Measurements from ENCODE around the gene WNT6.

Gene WNT6

GRCh38 chr2:218878926-218879761 is 19.5 kb downstream of the WNT6 start:
- DNase-seq = no peak

DNA sequence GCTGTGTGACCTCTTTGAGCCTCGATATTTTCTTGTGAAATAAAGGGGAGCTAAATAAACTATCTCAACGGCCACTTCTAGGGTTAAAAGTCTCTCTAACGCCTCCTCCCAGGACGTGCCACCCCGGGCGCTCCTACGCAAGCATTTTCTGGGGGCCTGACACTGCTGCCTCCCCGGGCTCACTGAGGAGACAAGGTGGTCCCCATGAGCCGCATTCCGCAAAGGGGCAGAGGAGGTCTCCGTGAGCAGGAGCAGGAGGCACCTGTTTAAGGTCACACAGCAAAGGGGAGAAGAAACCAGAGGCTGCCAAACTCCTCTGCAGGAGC is 20.1 kb downstream of the WNT6 start:
- no peak for DNase-seq

DNA sequence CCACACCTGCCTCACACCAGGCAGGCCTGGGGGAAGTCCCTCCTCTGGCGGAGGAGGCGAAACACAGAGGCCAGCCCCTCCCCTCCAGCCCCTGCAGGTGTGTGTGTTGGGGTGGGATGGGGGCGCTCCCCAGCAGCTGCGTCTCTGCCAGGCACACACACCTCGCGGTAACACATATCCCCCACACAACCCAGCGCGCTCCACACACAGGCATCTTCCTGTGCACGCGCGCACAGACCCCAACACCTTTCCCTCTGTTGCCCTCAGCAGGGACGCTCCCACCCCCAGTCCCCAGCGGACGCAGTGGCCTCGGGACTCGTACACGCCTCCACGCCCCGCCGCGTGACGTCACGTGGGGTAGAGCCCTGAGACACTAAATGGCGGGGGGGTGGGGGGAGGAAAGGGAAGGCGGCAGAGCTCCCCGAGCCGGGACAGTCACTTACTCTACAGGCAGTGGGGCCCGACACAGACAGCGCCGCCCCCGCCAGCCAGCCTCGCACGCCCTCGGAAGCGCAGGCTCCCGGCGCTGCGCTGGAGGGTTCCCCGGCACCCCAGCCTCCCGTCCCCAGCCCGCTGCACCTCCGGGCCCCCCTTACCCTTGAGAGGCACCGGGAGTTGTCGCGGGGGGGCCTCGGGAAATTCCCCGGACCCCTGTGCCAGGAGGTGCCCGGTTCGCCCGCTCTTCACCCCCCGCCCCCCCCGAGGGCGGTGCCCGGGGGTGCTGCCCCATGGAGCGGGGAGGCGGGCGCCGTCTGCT is 20.7 kb downstream of the WNT6 start, which contains the start of gene WNT10A:
TSS of gene WNT10A (plus strand) at position 751 of the 757 bp plus-strand sequence. CDS start 144 bp downstream, outside the sequence.
- DNase-seq = no peak

DNA sequence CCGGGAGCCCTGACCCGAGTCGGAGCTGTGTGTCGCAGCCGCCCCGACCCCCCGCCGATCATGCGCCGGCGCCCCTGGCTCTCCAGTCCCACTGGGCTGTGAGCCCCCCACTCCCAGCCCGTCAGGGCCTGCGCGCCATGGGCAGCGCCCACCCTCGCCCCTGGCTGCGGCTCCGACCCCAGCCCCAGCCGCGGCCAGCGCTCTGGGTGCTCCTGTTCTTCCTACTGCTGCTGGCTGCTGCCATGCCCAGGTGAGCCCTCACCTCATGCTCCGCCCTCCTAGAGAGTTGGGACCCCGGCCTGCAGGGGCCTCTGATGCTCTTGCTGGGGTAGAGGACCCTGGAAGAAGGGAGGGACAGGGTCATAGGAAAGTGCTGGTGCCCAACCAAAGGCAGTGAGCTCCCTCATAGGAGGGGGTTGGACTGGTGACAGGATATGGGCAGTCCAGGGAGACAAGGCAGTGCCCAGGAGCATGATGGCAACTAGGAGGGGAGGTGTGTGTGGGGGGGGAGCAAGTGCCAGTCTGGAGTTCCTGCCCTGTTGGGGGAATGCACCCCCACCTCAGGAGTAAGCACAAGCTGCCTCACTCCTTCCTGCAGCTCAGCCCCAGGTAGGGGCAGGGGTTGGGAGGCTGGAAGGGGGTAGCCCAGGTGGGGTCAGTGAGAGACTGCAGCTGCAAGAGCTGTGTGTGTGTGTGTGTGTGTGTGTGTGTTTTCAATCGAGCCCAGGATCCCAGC is 21.4 kb downstream of the WNT6 start:
- DNase-seq = no peak

DNA sequence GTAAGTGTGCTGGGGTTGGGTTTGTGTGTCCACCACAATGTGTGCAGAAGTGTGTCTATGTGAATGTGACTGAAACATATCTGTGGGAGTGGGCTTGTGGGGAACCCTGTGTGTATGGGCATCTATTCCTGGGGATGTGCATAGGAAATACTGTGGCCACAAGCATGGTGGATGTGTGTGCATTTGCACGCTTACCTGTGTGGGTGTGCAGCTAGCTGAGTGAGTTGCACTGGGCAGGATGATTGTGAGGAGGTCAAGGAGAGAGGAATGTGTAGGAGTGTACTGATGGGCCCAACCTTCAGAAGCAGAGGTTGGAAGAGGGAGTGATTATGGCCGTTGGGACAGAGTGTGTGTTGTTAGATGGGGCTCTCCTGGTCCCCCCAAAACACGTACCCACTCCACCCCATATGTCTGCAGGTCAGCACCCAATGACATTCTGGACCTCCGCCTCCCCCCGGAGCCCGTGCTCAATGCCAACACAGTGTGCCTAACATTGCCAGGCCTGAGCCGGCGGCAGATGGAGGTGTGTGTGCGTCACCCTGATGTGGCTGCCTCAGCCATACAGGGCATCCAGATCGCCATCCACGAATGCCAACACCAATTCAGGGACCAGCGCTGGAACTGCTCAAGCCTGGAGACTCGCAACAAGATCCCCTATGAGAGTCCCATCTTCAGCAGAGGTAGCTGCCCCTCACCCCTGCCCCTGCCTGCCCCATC is 22.3 kb downstream of the WNT6 start:
- no peak for DNase-seq

GRCh38 chr2:218882461-218882816 is 22.8 kb downstream of the WNT6 start:
- no peak for DNase-seq

DNA sequence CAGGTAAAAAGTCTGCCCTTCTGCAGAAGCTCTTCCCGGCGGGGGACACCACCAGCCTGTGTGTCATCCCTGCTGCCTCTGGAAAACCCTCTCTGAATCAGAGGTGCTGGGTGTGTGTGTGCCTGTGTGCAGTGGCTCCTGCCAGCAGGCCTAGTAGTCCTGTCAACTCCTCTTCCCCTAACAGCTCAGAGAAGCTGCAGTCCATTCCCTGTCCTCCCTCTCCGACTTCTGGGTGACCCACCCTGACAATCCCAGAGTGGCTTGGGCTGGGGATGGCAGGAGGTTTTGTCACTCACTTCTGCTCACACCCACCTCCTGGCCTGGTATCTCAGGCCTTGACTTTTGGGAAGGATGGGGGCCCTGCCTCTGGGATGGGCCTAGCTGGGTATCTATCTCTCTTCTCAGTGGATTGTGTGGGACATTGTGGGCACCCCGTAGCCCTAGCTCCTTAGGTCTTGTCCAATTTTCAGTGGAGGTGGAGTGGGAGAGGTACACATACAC is 23.3 kb downstream of the WNT6 start:
- no peak for DNase-seq

DNA sequence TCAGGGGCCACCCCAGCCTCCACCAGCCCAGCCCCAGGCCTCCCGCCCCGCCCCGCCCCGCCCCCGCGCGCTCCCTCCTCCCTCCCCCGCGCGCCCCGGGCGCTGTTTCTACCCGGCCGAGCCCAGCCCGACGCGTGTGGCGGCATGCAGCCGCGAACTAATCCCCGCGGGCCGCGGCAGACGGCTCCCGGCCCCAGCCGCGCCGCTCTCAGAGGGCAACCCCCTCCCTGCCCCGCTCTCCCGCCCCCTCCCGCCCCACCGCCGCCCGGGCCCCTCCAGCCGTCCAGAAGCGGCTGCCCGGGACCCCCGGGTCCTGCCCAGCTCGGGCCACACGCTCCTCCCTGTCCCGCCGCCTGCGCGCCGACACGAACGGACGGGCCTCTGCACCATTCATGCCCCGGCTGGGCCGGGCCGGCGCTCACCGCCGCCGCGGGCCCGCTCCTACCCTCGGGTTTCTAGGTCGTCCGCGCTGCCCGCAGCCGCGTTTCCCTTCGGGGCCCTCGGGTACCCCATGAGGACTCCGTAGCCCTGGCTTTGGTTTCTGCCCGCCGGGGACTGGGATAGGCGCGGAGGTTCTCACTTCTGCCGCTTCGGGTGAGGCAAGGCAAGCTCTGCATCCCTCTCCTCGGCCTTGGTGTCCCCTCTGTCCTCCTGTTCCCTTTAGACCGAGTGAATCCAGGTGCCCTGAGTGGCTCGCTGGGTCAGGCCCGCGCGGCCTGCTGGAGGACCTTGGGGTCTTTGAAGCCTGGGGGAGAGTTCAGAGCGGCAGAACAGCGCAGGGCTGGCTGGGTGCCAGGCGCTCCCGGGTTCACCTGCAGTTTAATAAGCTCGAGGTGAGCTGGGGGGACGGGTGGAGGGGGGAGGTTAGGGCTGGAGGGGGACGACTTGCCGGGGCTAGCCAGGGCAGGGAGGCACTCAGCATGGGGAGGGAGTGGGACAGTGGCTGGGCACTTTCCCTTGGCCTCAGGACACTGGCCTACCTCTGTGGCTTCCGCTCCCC is 24.2 kb downstream of the WNT6 start:
- no peak for DNase-seq

DNA sequence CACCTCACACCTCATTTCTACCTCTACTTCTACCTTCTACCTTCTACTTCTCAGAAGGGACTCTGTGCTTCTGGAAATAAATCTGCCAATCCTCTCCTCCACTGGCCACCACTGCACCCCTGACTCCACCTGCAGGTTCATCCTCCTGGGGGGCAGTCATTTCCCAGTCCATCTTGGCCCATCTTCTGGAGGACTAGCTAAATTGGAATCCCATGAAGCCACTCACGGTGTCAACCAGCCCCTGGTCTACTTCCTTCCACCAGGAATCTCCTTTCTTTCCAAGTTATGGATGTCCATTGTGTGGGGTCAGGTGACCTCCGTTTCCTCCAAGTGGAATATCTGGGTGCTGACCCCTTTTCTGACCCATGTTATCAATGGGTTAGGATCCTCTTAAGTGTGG is 24.9 kb downstream of the WNT6 start:
- no peak for DNase-seq

GRCh38 chr2:218885981-218886947 is 26.7 kb downstream of the WNT6 start:
- no peak for DNase-seq

- no peak for DNase-seq
These were observed 27.5 kb downstream of the WNT6 start for GRCh38 chr2:218887079-218887478.

DNA sequence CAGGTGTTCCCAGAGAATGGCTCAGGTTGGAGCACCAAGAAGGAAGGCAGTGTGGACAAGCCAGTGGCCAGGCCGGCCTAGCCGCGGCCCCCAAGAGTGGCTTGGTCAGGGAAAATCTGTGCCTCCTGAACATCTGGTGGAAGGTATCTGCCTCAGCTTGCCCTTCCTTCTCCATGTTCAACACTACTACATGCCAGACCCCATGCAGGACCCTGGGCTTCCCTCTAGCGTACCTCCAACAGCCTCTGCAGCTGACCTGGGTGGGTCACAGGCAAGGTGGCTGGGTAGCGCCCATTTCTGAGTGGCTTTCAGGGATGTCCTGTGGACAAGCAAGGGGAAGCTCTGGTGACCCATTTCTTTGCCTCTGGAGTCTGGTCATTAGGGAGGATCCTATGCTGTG is 28.7 kb downstream of the WNT6 start:
- DNase-seq = no peak

- DNase-seq = no peak
These were observed 30.3 kb downstream of the WNT6 start for GRCh38 chr2:218889937-218890336.

DNA sequence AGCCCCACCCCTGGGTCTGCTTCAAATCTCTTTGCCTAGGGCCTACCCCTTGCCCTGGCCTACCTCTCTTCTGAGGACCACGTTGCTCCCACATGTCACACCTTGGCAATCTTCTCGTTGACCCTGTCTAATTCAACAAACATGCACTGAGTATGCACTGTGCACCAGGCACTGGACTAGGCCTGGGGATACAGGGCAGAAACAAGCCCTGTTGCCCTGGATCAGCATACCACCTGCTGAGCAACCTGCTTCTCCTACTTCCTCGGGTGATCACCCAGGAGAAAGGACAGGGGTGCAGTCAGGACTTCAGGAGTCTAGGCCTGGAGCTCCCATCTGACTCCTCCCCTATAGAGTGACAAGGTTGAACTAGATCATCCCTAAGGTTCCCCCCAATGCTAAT is 30.8 kb downstream of the WNT6 start:
- DNase-seq = no peak

DNA sequence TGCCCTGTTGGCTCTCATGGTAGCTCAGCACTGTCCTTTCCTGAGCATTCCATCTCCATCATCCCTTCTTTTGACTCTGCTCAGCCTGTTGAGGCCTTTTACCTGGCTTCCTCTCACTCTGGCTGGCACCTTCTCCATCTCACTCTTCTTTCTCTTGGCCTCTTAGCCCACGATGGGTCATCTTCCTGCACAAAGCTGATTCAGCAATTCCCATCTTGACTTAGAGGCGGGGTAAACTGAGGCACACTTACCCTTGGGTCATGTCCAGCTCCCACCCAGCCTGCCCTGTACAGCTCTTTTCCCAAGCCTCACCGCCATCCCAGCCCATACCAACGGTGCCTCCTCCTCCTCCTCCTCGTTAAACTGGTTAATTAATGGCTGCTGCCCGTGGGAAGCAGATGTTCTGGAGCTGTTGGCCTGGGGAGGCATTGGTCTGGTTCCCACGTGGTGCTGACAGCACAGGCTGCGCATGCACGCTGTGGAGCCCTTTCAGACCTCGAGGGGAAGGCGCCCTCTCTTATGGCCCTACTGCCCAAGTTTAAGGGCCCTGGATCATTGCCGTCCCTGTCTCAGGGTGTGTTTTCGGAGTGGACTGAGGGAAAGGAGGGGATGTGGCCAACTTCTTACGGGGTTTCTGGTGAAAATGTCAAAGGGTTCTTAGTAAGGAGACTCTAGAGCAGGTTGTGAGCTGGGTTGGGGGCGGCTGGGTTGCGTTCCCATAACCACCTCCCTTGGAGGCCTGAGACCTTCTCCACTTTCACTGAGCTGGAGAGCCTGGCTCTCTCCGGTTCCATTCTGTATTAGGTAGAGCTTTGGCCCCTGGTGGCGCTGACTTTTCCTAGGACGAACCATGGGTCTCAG is 31.9 kb downstream of the WNT6 start:
- no peak for DNase-seq

GRCh38 chr2:218892693-218893348 is 33.2 kb downstream of the WNT6 start:
- peak; percentile 55 for DNase-seq

DNA sequence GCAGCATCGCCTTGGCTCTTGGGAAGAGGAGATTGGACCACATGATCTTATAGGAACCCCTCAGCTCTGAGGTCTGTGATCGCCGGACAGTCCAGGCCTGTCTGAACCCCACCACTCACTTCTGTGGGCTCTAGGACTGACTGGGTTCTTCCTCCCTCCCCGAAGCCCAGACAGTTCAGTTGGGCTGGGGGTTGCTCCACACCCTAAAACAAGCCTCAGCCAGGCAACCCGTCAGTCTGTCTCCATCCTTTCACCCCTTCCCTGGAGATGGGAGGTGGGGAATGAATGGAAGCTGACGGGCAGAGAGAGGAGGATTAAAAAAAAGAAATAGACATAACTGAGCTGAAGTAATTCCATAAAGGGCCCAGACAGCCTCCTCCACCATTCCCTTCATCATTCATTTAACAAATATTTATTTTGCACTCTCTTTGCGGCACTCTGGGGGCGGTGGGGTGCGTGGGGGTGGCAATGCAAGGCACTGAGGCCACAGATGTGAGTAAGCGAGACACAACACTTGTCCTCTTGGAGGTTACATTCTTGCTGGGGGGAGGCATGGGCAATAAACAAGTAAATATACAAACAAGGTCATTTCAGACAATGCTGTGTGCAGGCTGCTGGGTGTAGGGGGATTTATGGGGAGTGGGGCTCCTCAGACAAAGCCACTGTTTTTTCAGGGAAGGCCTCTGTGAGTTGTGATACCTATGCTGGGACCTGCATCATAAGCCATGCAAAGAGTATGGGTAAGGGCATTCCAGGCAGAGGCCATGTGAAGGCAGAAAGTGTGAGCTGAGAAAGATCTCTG is 33.9 kb downstream of the WNT6 start:
- no peak for DNase-seq
